HG03196 (cell line): ENCODE results near the gene MFAP1.
A peak's percentile ranks its signal among the peaks of the same experiment; 100 is the strongest.

Source experiments
- ATAC-seq: cut with Tn5 transposase; IDR thresholded peaks from one replicate; pipeline ENCODE4 v1.9.1; 2021; ENCODE audit not compliant: unreplicated experiment

MFAP1 gene

GRCh38 chr15:43776718-43777266 lies 47.7 kb downstream of the MFAP1 start, which contains the start of gene ELL3:
Gene ELL3, minus strand, starts transcription at chr15:43776966. Its CDS starts 65 bp downstream, at chr15:43776901.
- ATAC-seq: peak; percentile 36

GRCh38 chr15:43776101-43776717 lies 48.3 kb downstream of the MFAP1 start:
- ATAC-seq: peak; percentile 64

GRCh38 chr15:43775411-43775965 lies 49.0 kb downstream of the MFAP1 start:
- no peak for ATAC-seq

- ATAC-seq: no peak
Observed at GRCh38 chr15:43774062-43774461, 50.4 kb downstream of the MFAP1 start.

GRCh38 chr15:43772624-43773023 lies 51.9 kb downstream of the MFAP1 start:
- ATAC-seq: no peak

- no peak for ATAC-seq
Observed at GRCh38 chr15:43771816-43772215, 52.7 kb downstream of the MFAP1 start.

GRCh38 chr15:43769584-43770228 lies 54.8 kb downstream of the MFAP1 start:
- ATAC-seq: no peak

- ATAC-seq: no peak
Observed at GRCh38 chr15:43763819-43764446, 60.6 kb downstream of the MFAP1 start.

- ATAC-seq: no peak
Observed at GRCh38 chr15:43762824-43763223, 61.7 kb downstream of the MFAP1 start.
